Fibroblast of lung (primary cell): Measurements from ENCODE around the gene SIX3. TPM values are rescaled to one million over a fixed set of nuclear protein-coding genes. Genes with fewer than 3 reads are reported as not detected.

Experiments used
- DNase-seq, 2 donors: peaks; one replicate each; pipeline versions ENCODE4 v3.0.0 to v3.0.0-alpha.2; 2010; ENCODE audit warnings: low read depth in 2 of 2
- H2AFZ ChIP-seq: 2 replicates; pipeline ENCODE4 v1.5.1; 2012; ENCODE audit warnings: low read length, control low read depth, inconsistent platforms
- H3K27ac ChIP-seq: 2 replicates; pipeline ENCODE4 v1.5.1; 2011; ENCODE audit warnings: low read length, control low read depth; ENCODE audit not compliant: insufficient read depth
- H3K27me3 ChIP-seq: 2 replicates; pipeline ENCODE4 v1.5.1; 2011; ENCODE audit warnings: mild to moderate bottlenecking, low read length; ENCODE audit not compliant: control insufficient read depth, insufficient read depth
- H3K36me3 ChIP-seq: 2 replicates; pipeline ENCODE4 v1.5.1; 2011; ENCODE audit warnings: low read length; ENCODE audit not compliant: control insufficient read depth, insufficient read depth
- H3K4me1 ChIP-seq: 2 replicates; pipeline ENCODE4 v1.5.1; 2011; ENCODE audit warnings: low read length; ENCODE audit not compliant: control insufficient read depth, insufficient read depth; ENCODE audit errors: extremely low read depth
- H3K4me2 ChIP-seq: 2 replicates; pipeline ENCODE4 v1.5.1; 2011; ENCODE audit warnings: low read length, control low read depth; ENCODE audit not compliant: insufficient read depth; ENCODE audit errors: extremely low read depth
- H3K4me3 ChIP-seq, 4 experiments: fragments of 200-600 bp in 1 of 4; sonication (generic) in 1 of 4; replicated peaks in 1 of 4; 2 replicates each; pipeline ENCODE4 v1.5.1; 2011 to 2016; ENCODE audit warnings: low read length in 4 of 4, low read depth in 3 of 4, mild to moderate bottlenecking in 3 of 4, control low read depth in 2 of 4, inconsistent platforms in 1 of 4, mixed read lengths in 1 of 4; ENCODE audit not compliant: insufficient read depth in 1 of 4; ENCODE audit errors: control extremely low read depth in 1 of 4
- H3K79me2 ChIP-seq: 2 replicates; pipeline ENCODE4 v1.5.1; 2012; ENCODE audit warnings: mild to moderate bottlenecking, low read length, inconsistent platforms; ENCODE audit not compliant: control insufficient read depth, insufficient read depth
- H3K9ac ChIP-seq: 2 replicates; pipeline ENCODE4 v1.5.1; 2011; ENCODE audit warnings: mild to moderate bottlenecking, low read length, control low read depth; ENCODE audit not compliant: insufficient read depth
- H3K9me3 ChIP-seq: 2 replicates; pipeline ENCODE4 v1.5.1; 2012; ENCODE audit warnings: low read depth, low read length; ENCODE audit not compliant: control insufficient read depth, insufficient read depth
- H4K20me1 ChIP-seq: 2 replicates; pipeline ENCODE4 v1.5.1; 2011; ENCODE audit warnings: low read length; ENCODE audit not compliant: control insufficient read depth, insufficient read depth; ENCODE audit errors: extremely low read depth
- EZH2 ChIP-seq: IDR thresholded peaks from 2 replicates; pipeline ENCODE4 v1.5.1; 2012; ENCODE audit warnings: low read length, control low read depth, mild to moderate bottlenecking; ENCODE audit errors: missing control alignments
- polyA plus RNA-seq, 2 donors: library from polyadenylated mRNA; depleted of rRNA in 1 of 2; stranded (reverse) in 1 of 2; unstranded in 1 of 2; fragments of >200 nt; gene quantifications; 2 replicates each; pipeline ENCODE4 v1.2.1, GENCODE V29; 2011 to 2012; ENCODE audit warnings: missing spikeins in 1 of 2
- total RNA-seq: library from RNA; depleted of rRNA; stranded (reverse); fragments of >200 nt; gene quantifications from 2 replicates; pipeline ENCODE4 v1.2.1, GENCODE V29; 2014
- TF ChIP-seq, protein P1 (sequence below), 2 donors: IDR thresholded peaks in 1 of 2; conservative IDR thresholded peaks in 1 of 2; 1 replicate in 1 of 2; 2 replicates in 1 of 2; pipeline ENCODE4 v1.5.1; 2011 to 2012; ENCODE audit warnings: low read length in 2 of 2, control low read depth in 1 of 2, inconsistent platforms in 1 of 2, low read depth in 1 of 2, mild to moderate bottlenecking in 1 of 2

Gene SIX3
- total and polyA plus RNA-seq, 2 donors (not counting 1 experiment from before 2014, with no cell fraction given): not detected

DNA sequence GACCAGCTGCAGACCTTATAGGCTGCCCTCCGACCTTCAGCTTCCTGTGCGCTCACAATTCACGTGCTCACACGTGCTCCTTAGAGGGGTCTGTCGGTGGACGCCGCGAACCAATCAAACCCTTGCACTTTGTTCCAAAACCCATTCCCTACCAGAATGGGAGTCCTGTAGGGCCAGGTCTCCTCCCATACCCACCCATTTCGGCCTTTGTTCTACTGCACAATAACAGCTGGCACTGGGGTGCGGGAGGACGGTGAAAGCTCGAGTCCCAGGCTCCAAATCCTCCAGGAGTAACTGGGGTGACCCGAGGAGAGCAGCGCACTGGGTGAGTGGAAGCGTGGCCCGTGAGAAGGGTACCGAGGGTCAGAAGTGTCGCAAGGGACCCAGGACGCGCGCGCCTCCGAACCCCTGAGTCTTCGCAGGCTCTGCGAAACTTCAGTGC lies 13.0 kb downstream of the SIX3 start:
- no peaks in the 10 kb centered on the region for H3K79me2 ChIP-seq
- H3K27ac ChIP-seq: no peak overlapping the region
- H3K4me3 ChIP-seq: peak overlapping the region in 1 of 4 experiments; percentile 41
- H2AFZ ChIP-seq: no peak overlapping the region
- TF ChIP-seq, protein P1, sequence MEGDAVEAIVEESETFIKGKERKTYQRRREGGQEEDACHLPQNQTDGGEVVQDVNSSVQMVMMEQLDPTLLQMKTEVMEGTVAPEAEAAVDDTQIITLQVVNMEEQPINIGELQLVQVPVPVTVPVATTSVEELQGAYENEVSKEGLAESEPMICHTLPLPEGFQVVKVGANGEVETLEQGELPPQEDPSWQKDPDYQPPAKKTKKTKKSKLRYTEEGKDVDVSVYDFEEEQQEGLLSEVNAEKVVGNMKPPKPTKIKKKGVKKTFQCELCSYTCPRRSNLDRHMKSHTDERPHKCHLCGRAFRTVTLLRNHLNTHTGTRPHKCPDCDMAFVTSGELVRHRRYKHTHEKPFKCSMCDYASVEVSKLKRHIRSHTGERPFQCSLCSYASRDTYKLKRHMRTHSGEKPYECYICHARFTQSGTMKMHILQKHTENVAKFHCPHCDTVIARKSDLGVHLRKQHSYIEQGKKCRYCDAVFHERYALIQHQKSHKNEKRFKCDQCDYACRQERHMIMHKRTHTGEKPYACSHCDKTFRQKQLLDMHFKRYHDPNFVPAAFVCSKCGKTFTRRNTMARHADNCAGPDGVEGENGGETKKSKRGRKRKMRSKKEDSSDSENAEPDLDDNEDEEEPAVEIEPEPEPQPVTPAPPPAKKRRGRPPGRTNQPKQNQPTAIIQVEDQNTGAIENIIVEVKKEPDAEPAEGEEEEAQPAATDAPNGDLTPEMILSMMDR (conservative IDR thresholded peaks at IDR 0.05 in 1 of 2, IDR thresholded peaks at IDR 0.05 in 1 of 2; ENCODE audit: low read depth in 1 of 2, low read length in 2 of 2): no peak
- peak; percentile 96 for TF ChIP-seq EZH2
- no peaks in the 10 kb centered on the region for H3K9me3 ChIP-seq
- peaks cover 45% of the 10 kb centered on the region for H3K27me3 ChIP-seq
- H3K36me3 ChIP-seq: no peaks in the 10 kb centered on the region
- H4K20me1 ChIP-seq: no peaks in the 10 kb centered on the region
- H3K4me1 ChIP-seq: peaks cover 18% of the 10 kb centered on the region
- H3K4me2 ChIP-seq: peak overlapping the region; percentile 75
- DNase-seq: no peak
- no peak overlapping the region for H3K9ac ChIP-seq

DNA sequence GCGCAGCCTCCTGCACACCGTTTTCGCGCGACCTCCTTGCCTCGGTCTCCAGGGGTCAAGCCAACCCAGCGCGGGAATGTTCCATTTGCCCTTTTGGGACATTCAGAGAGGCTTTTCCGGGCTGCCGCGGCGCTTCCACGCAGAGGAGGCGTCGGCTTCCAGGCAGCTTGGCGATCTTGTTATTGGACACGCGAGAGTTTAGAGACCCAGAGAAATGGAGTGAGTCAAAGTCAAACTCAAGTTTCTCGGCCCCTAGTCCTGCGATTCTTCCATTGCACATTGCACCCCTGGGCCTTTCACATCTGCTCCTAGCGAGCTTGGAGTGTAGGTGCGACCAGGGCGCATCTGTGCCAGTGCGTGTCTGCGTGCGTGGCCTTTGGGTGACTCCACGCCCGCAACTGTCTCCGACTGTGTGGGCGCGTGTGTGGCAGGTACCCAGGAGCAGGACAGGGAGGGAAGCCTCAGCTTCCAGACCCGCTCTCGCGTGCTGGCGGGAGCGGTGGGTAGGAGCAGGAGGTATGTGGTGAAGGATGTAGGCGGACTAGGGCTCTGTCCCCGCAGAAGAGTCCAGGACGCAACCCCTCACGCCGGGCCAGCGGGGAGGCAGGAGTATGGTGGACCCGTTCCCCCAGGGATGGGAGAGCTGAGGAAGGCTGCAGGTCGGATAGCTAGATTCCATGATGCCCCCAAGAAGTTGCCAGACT lies 13.5 kb downstream of the SIX3 start:
- peak overlapping the region; percentile 75 for H3K4me2 ChIP-seq
- H3K79me2 ChIP-seq: no peaks in the 10 kb centered on the region
- H3K27ac ChIP-seq: no peak overlapping the region
- peaks cover 41% of the 10 kb centered on the region for H3K27me3 ChIP-seq
- no peak overlapping the region for H3K9ac ChIP-seq
- TF ChIP-seq, protein P1 (conservative IDR thresholded peaks at IDR 0.05 in 1 of 2, IDR thresholded peaks at IDR 0.05 in 1 of 2; ENCODE audit: low read depth in 1 of 2, low read length in 2 of 2): no peak
- TF ChIP-seq EZH2: peak; percentile 85
- peaks cover 18% of the 10 kb centered on the region for H3K4me1 ChIP-seq
- H3K4me3 ChIP-seq: peak overlapping the region; percentile 0 to 41 (median 12)
- no peak for DNase-seq
- no peaks in the 10 kb centered on the region for H4K20me1 ChIP-seq
- H3K9me3 ChIP-seq: no peaks in the 10 kb centered on the region
- H3K36me3 ChIP-seq: no peaks in the 10 kb centered on the region
- no peak overlapping the region for H2AFZ ChIP-seq

DNA sequence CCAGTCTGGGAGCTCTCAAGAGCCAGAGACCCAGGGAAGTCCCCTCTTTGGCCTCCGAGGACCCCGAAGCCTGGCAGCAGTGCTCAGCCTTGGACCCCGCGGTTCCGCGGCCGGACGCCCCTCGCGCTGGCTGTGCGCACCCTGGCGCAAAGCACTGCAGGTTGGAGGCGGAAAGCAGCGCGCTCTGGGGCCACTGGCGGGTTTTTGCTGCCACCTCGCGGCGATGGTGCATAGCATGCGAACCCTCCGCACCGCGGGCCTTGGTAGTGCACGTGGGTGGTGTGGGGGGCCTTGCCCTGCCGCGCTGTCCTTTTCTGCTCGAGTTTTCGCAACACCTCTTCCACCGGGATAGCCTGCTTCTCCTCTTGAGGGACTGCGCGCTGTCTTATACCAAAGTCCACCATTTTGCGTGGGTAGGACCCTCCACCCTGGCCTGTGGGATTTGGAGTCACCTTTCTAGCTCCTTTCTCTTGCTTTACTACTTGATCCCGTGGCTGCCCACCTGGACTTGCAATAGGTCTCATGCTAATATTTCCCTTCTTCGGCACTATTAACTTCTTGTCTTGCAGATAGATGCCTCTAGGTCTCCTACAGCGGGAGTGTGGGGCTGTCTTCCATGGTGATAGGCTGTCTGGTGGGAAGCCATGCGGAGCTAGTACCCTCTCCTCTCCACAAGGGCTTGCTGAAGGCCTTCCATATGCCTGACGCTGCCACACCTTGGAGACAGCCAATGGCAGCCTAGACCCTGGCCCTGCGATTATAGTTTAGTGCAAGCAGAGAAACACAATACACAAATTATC lies 14.3 kb downstream of the SIX3 start:
- H2AFZ ChIP-seq: no peak overlapping the region
- H3K27me3 ChIP-seq: peaks cover 35% of the 10 kb centered on the region
- no peaks in the 10 kb centered on the region for H4K20me1 ChIP-seq
- TF ChIP-seq EZH2: no peak
- TF ChIP-seq, protein P1 (conservative IDR thresholded peaks at IDR 0.05 in 1 of 2, IDR thresholded peaks at IDR 0.05 in 1 of 2; ENCODE audit: low read depth in 1 of 2, low read length in 2 of 2): peak; percentile 76 to 82
- H3K36me3 ChIP-seq: no peaks in the 10 kb centered on the region
- peak overlapping the region; percentile 5 to 41 (median 20) for H3K4me3 ChIP-seq
- H3K4me2 ChIP-seq: peak overlapping the region; percentile 75
- peak in 1 of 2 donors; percentile 67 for DNase-seq
- no peaks in the 10 kb centered on the region for H3K79me2 ChIP-seq
- no peak overlapping the region for H3K9ac ChIP-seq
- peaks cover 18% of the 10 kb centered on the region for H3K4me1 ChIP-seq
- no peak overlapping the region for H3K27ac ChIP-seq
- H3K9me3 ChIP-seq: no peaks in the 10 kb centered on the region
